Non-pigmented ciliary epithelial cell (primary cell): ENCODE results near the gene TGFBR3L.
"Not testable (repeated sequence)": the region's sequence is repeated elsewhere in the genome, so short reads cannot be mapped to it uniquely, and the experiment has no call there.

Experiments
- DNase-seq: peaks from one replicate; pipeline ENCODE4 v3.0.0-alpha.2; 2010; ENCODE audit warnings: low read depth

Gene TGFBR3L

DNA sequence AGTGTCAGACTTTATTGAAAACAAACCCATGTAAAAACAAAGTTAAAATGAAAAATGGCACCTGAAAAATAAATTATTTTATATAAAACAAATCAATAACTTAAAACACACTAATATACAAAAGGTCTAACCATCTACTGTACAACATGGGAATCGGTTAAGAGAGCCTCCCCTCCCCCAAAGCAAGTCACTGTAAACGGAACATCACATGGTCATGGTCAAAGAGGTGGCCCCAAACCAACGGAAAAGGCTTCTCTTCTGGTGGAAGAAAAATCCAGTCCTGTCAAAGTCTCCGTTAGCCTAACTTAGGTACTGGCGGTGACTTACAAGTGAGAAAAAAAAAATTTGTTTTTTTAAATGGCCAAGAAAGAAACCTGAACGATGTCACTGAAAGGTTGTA lies 44.6 kb downstream of the TGFBR3L start:
- DNase-seq, result no peak

DNA sequence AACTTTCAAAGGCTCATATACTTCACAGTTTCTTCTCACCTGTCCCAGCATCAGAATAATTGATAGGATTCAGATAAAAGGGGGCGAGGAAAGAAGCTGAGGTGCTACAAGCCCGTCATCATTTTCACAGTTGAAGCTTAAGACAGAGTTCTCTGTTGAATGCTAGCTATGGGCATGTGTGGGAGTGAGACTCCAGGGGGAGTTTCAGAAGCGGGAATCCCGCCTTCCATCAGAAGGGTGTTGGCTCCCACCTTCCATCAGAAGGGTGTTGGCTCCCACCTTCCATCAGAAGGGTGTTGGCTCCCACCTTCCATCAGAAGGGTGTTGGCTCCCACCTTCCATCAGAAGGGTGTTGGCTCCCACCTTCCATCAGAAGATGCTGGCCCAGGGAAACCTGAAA lies 46.5 kb downstream of the TGFBR3L start:
- not testable (repeated sequence) for DNase-seq

DNA sequence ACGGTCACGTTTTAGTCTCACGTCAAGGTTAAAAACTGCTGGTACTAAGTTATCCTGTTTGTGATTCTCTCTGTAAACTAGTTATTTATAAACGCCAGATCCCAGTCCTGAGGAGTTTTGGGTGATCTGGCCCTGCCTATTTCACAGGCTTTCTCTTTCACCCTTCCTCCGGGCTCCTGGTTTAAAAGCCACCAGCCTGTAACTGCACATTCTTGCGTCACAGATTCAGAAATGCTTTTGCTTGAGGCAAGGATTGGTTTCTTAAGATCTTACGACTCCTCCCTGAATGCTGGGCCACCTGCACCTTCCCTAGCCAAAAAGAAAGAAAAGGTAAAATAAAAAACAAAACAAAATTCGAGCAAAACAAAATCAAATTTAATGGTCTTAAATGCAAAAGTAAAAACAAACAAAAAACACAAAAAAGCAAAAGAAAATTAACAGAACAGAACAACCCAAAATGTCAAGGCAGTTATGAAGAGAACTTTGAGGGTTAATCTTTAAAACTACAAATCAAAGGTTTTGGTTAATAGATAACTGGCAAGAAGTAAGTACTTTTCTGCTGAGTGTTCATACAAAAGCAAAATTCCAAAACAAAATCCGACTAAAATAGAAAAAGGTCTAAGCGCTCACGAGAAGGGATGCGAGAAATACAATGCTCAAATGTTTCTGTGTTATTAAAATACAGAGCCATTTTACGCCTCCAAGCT lies 47.4 kb downstream of the TGFBR3L start:
- DNase-seq, result no peak

DNA sequence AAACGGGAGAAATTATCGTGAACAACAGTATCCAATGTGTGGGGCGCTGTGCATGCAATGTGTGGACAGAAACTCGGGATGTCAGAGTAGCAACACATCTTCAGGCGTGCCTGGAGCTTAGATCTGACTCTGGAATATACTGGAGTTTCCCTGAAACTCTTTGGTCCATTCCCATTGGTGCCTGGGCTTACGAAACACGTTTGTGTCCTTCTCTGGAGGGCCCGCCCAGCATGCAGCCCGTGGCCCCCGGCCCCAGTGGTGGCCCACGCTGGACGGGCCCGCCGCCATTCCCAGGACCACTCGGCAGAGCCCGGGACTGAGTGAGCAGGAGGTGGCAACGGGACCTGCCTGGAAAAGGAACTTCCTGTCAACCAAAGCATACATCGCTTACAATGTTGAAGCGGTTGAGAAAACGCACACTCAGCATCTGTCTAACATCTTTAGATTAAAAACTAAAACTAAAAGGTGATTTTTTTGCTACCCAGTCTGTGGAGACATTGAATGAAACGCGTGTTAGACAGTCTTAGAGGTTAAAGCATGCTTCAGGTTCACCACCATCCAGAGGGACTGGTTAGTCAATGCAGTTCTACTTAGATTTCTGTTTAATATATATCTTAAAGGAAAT lies 48.1 kb downstream of the TGFBR3L start:
- no peak for DNase-seq

DNA sequence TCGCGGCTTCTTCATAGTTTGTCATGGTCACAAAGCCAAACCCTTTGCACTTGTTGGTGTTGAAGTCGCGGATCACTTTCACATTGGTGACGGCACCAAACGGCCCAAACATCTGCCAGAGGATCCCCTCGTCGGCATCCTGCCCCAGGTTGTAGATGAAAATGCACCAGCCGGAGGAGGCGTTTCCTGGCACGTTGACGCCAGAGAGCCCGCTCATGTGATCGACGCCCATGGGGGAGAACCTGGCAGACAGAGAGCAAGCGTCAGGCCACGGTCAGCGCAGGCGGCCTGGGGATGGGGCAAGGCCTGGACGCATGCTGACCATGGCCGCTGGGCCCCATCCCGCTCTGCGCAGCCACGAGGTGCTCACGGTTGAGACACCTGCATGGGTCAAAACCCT lies 48.9 kb downstream of the TGFBR3L start:
- no peak for DNase-seq

DNA sequence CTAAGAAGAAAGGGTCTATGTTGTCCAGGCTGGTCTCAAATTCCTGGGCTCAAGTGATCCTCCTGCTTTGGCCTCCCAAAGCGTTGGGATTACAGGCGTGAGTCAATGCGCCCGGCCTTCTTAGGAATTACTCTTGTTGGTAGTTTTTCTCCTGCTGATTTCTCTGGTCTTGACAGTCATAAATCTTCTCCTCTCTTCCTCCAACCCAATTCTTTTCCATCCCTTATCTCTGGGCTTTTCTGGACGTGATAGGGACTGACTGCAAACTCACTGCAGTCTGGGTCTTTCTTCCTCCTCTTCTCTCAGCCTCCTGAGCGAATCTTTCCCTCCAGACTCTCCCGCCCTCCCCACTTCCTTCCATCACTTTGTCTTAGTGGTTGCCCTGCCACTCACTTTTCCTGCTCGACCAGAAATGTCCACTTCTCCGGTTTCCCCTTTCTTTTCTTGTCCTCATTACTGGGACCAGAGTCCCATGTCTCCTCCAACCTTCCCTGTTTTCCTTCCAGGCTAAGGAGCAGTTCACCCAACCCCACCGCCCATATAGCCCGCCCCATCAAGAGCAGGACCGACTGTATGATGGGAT lies 50.7 kb downstream of the TGFBR3L start:
- no peak for DNase-seq

DNA sequence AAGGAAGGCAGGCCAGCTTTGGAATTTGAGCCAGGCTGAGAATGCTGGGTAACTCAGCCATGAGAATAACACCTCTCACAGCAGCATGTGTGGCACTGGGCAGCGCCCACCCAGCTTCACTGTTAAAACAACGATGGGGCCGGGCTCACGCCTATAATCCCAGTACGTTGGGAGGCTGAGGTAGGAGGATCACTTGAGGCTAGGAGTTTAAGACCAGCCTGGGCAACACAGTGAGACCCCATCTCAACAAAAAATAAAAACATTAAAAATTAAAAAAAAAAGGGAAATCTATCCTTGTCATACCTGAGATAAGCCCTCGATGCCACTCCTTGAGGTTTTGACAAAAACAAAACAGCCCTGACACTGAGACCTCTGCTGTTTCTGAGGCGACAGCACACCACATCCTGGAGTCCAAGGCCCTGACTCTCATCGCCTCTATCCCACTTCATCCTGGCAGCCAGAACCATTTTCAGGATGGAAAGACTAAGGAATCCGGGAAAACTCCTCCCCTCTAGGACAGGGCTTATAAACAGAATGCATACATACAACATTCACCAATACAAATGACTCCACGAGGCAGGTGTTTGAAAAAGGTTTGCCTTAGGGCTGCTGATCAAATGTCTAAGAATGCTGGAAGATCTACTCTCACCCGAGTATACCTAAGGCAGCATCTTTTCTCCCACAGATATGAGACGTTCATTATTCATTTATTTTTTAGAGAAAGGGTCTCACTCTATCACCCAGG lies 51.5 kb downstream of the TGFBR3L start:
- no peak for DNase-seq

DNA sequence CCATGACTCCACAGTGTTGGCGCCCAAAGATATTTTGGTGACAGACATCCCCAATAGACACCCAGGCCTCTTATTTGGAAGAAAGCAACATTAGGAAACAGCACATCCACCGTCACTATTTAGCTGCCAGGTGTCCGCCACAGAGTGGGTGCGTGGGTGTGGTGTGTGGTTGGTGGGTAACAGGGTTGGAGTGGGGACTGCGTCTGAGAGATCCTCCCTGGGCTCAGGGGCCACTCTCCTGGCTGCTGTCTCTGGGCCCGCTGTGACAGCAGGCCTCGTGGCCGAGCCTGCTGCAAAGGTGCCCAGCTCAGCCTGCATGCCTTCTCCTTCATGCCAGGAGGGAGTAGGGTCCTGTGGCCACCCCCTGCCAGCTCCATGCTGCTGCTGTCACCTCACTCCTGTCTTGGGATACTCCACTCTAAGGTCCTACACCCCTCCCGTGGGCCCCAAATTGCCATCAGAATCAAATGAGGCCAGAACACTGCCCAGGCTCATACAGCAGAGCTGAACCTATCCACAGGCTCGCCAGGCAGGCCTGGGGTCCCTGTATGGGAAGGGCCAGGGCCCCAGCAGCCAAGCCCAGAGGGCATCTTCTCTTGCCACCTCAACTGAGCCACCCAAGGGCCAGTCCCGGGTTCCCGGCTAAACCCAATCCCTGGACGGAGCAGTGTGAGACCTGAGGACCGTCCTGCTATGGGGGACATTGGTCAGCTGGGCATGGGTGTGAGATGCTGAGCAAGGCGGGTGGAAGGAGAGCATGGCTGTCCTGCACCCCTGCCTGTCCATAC lies 53.6 kb downstream of the TGFBR3L start:
- no peak for DNase-seq
